CD4-positive, CD25-positive, alpha-beta regulatory T cell (primary cell): Measurements from ENCODE around the gene HUNK. TPM values are rescaled to one million over a fixed set of nuclear protein-coding genes. Genes with fewer than 3 reads are reported as not detected.
"Not testable (repeated sequence)": the region's sequence is repeated elsewhere in the genome, so short reads cannot be mapped to it uniquely, and the experiment has no call there.

Source experiments
- ATAC-seq, 2 donors: fragments of 150-1000 bp; cut with Tn5 transposase; one replicate each; pipeline ENCODE4 v1.10.0; 2021; ENCODE audit warnings: low read depth in 2 of 2, moderate number of reproducible peaks in 2 of 2, moderate library complexity in 1 of 2
- DNase-seq, 3 donors: peaks; one replicate each; pipeline versions ENCODE4 v3.0.0 to v3.0.0-alpha.2; 2012 to 2022; ENCODE audit warnings: mixed read lengths in 1 of 3
- H3K27ac ChIP-seq: one replicate; pipeline ENCODE4 v1.7.0; 2013; ENCODE audit warnings: mild to moderate bottlenecking, low read length; ENCODE audit not compliant: insufficient read depth, poor library complexity, severe bottlenecking
- H3K27me3 ChIP-seq: one replicate; pipeline ENCODE4 v1.7.0; 2013; ENCODE audit warnings: low read length; ENCODE audit not compliant: control insufficient read depth, insufficient read depth
- H3K36me3 ChIP-seq: one replicate; pipeline ENCODE4 v1.7.0; 2013; ENCODE audit warnings: mild to moderate bottlenecking, low read length, moderate library complexity; ENCODE audit not compliant: control insufficient read depth, insufficient read depth
- H3K4me1 ChIP-seq: 2 replicates; pipeline ENCODE4 v1.7.0; 2013; ENCODE audit warnings: mild to moderate bottlenecking, low read length; ENCODE audit not compliant: insufficient read depth, control insufficient read depth, poor library complexity, severe bottlenecking
- H3K4me3 ChIP-seq: one replicate; pipeline ENCODE4 v1.7.0; 2013; ENCODE audit warnings: low read depth, mild to moderate bottlenecking, low read length, moderate library complexity
- H3K9me3 ChIP-seq, 2 experiments: 1 replicate in 1 of 2; 2 replicates in 1 of 2; pipeline ENCODE4 v1.7.0; 2013; ENCODE audit warnings: low read length in 2 of 2, mild to moderate bottlenecking in 1 of 2, moderate library complexity in 1 of 2; ENCODE audit not compliant: control insufficient read depth in 2 of 2
- H3K27ac Mint-ChIP-seq, 3 donors: one replicate each; pipeline ENCODE4 v1.8.0; 2020 to 2022; ENCODE audit warnings: mild to moderate bottlenecking in 3 of 3, mixed read lengths in 3 of 3, moderate library complexity in 2 of 3
- H3K27me3 Mint-ChIP-seq: one replicate; pipeline ENCODE4 v1.8.0; 2022; ENCODE audit warnings: mild to moderate bottlenecking, mixed read lengths
- H3K36me3 Mint-ChIP-seq: one replicate; pipeline ENCODE4 v1.8.0; 2020; ENCODE audit warnings: mixed read lengths
- H3K4me1 Mint-ChIP-seq, 4 donors: one replicate each; pipeline ENCODE4 v1.8.0; 2020 to 2022; ENCODE audit warnings: mixed read lengths in 4 of 4, mild to moderate bottlenecking in 1 of 4
- H3K4me3 Mint-ChIP-seq, 4 donors: one replicate each; pipeline ENCODE4 v1.8.0; 2020 to 2022; ENCODE audit warnings: mild to moderate bottlenecking in 4 of 4, mixed read lengths in 4 of 4, moderate library complexity in 3 of 4
- H3K9me3 Mint-ChIP-seq, 7 donors: one replicate each; pipeline ENCODE4 v1.8.0; 2020 to 2022; ENCODE audit warnings: mixed read lengths in 7 of 7, mild to moderate bottlenecking in 3 of 7, moderate library complexity in 2 of 7
- polyA plus RNA-seq, 4 donors: library from polyadenylated mRNA; unstranded; fragments of 300-500 nt; fragmentation: Illumina TruSeq; gene quantifications; one replicate each; pipeline ENCODE4 v1.2.3, GENCODE V29; 2021
- total RNA-seq: library from RNA; stranded (reverse); gene quantifications from one replicate; pipeline ENCODE4 v1.2.3, GENCODE V29; 2022

The HUNK gene
- total and polyA plus RNA-seq, 5 donors from 2014 or later = not detected

DNA sequence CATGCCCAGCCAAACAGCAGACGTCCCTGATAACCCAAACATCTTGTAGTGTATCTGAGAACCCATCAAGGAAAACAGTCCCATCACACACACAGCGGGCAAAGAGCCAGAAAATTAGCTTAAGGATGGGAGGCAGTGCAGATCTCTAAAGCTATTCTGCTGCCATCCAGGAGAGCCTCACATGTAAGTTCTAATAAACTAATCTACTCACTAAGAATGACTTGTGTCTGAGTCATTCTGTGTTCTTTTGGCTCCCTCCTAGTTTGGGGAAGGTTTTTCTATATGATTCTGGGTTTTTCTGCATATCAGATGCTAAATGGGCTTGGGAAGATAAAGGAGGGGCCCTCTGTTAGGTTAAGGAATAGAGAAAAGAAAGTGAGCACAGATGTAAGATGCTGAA is 162.8 kb downstream of the HUNK start:
- ATAC-seq (no peak), DNase-seq (no peak)
- H3K27me3 Mint-ChIP-seq = no peaks in the 10 kb centered on the region
- H3K4me1 ChIP-seq = no peaks in the 10 kb centered on the region
- H3K36me3 ChIP-seq = no peaks in the 10 kb centered on the region
- H3K4me3 Mint-ChIP-seq = no peak overlapping the region
- no peak overlapping the region for H3K4me3 ChIP-seq
- no peaks in the 10 kb centered on the region for H3K36me3 Mint-ChIP-seq
- no peaks in the 10 kb centered on the region for H3K4me1 Mint-ChIP-seq
- H3K27ac Mint-ChIP-seq = no peak overlapping the region
- H3K9me3 Mint-ChIP-seq = peaks cover 0 to 3% (median 0%) of the 10 kb centered on the region in 7 donors
- H3K27ac ChIP-seq = no peak overlapping the region
- H3K9me3 ChIP-seq = no peaks in the 10 kb centered on the region
- H3K27me3 ChIP-seq = no peaks in the 10 kb centered on the region

GRCh38 chr21:32036756-32037155 is 163.9 kb downstream of the HUNK start:
- ATAC-seq = no peak
- no peaks in the 10 kb centered on the region for H3K4me1 ChIP-seq

GRCh38 chr21:32038751-32039150 is 165.9 kb downstream of the HUNK start:
- DNase-seq, H3K9me3 Mint-ChIP-seq, H3K9me3 ChIP-seq, H3K36me3 Mint-ChIP-seq, H3K27me3 Mint-ChIP-seq, H3K4me3 Mint-ChIP-seq, H3K4me3 ChIP-seq, H3K27ac ChIP-seq, H3K4me1 ChIP-seq, ATAC-seq, H3K4me1 Mint-ChIP-seq, H3K36me3 ChIP-seq, H3K27me3 ChIP-seq, H3K27ac Mint-ChIP-seq: not testable (repeated sequence)

More at GRCh38 chr21:32036756-32037155, 163.9 kb downstream of the HUNK start:
- Mint-ChIP-seq H3K9me3 (peaks cover 0 to 5% (median 0%) of the 10 kb centered on the region in 7 donors), H3K27ac (no peak overlapping the region), H3K4me1 (no peaks in the 10 kb centered on the region), H3K36me3 (no peaks in the 10 kb centered on the region), H3K27me3 (no peaks in the 10 kb centered on the region), H3K4me3 (no peak overlapping the region)
- Histone ChIP-seq H3K27me3 (no peaks in the 10 kb centered on the region), H3K4me3 (no peak overlapping the region), H3K27ac (no peak overlapping the region), H3K36me3 (no peaks in the 10 kb centered on the region), H3K9me3 (no peaks in the 10 kb centered on the region)
- no peak for DNase-seq

DNA sequence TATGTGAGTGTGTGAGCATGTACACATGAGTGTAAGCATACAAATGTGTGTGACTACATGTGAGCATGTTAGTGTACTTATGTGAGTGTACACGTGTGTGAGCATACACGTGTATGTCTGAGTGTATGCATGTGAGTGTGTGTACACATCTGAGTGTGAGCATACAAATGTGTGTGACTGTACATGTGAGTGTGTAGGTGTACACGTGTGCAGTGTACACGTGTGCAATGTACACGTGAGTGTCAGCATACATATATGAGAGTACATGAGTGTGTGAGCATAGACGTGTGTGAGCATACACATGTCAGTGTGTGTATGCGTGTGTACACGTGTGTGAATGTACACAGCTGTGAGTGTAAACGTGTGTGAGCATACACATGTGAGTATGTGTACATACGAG is 170.6 kb downstream of the HUNK start:
- Histone ChIP-seq H3K9me3 (no peaks in the 10 kb centered on the region), H3K27me3 (no peaks in the 10 kb centered on the region), H3K4me3 (no peak overlapping the region), H3K4me1 (no peaks in the 10 kb centered on the region), H3K27ac (no peak overlapping the region), H3K36me3 (no peaks in the 10 kb centered on the region)
- Mint-ChIP-seq H3K4me1 (no peaks in the 10 kb centered on the region), H3K9me3 (peaks cover 0 to 5% (median 2%) of the 10 kb centered on the region in 7 donors), H3K4me3 (no peak overlapping the region), H3K27me3 (no peaks in the 10 kb centered on the region), H3K36me3 (no peaks in the 10 kb centered on the region), H3K27ac (no peak overlapping the region)
- DNase-seq (no peak), ATAC-seq (no peak)

- Histone ChIP-seq H3K4me3 (no peak overlapping the region), H3K27me3 (no peaks in the 10 kb centered on the region), H3K27ac (no peak overlapping the region), H3K9me3 (no peaks in the 10 kb centered on the region), H3K36me3 (no peaks in the 10 kb centered on the region), H3K4me1 (no peaks in the 10 kb centered on the region)
- Mint-ChIP-seq H3K9me3 (peaks cover 0 to 5% (median 2%) of the 10 kb centered on the region in 7 donors), H3K36me3 (no peaks in the 10 kb centered on the region), H3K4me3 (no peak overlapping the region), H3K4me1 (no peaks in the 10 kb centered on the region), H3K27me3 (no peaks in the 10 kb centered on the region), H3K27ac (no peak overlapping the region)
- ATAC-seq (no peak), DNase-seq (no peak)
Measured at GRCh38 chr21:32044205-32045180, 171.7 kb downstream of the HUNK start.

GRCh38 chr21:32046191-32046590 is 173.4 kb downstream of the HUNK start:
- H3K27me3 Mint-ChIP-seq = no peaks in the 10 kb centered on the region
- no peak overlapping the region for H3K4me3 ChIP-seq
- H3K4me3 Mint-ChIP-seq = no peak overlapping the region
- H3K4me1 ChIP-seq = no peaks in the 10 kb centered on the region
- H3K9me3 ChIP-seq = no peaks in the 10 kb centered on the region
- ATAC-seq (no peak), DNase-seq (no peak)
- H3K9me3 Mint-ChIP-seq = peaks cover 0 to 4% (median under 1%) of the 10 kb centered on the region in 7 donors
- no peaks in the 10 kb centered on the region for H3K4me1 Mint-ChIP-seq
- H3K27me3 ChIP-seq = no peaks in the 10 kb centered on the region
- H3K27ac ChIP-seq = no peak overlapping the region
- H3K27ac Mint-ChIP-seq = no peak overlapping the region
- no peaks in the 10 kb centered on the region for H3K36me3 Mint-ChIP-seq
- H3K36me3 ChIP-seq = no peaks in the 10 kb centered on the region

GRCh38 chr21:32048353-32048752 is 175.5 kb downstream of the HUNK start:
- Histone ChIP-seq H3K9me3 (peaks cover 0 to 6% of the 10 kb centered on the region in 2 experiments), H3K4me1 (no peaks in the 10 kb centered on the region), H3K27me3 (no peaks in the 10 kb centered on the region), H3K27ac (no peak overlapping the region), H3K4me3 (no peak overlapping the region), H3K36me3 (no peaks in the 10 kb centered on the region)
- ATAC-seq (no peak), DNase-seq (no peak)
- Mint-ChIP-seq H3K4me1 (no peaks in the 10 kb centered on the region), H3K9me3 (peaks cover 0 to 15% (median 2%) of the 10 kb centered on the region in 7 donors), H3K4me3 (no peak overlapping the region), H3K27me3 (no peaks in the 10 kb centered on the region), H3K36me3 (no peaks in the 10 kb centered on the region), H3K27ac (peak overlapping the region in 1 of 3 donors; percentile 67)
